DMS 273 (cell line): ENCODE data around the gene HEXD.

Experiments
- DNase-seq: peaks from one replicate; lab custom pipeline; 2025; ENCODE audit not compliant: unreplicated experiment; lab: John Stamatoyannopoulos, UW

Gene HEXD

GRCh38 chr17:82414548-82415281, 3.4 kb upstream of the HEXD start:
- DNase-seq: peak; percentile 64

- no peak for DNase-seq
These were observed 2.8 kb upstream of the HEXD start for GRCh38 chr17:82415336-82415735.

- no peak for DNase-seq
These were observed 2.4 kb upstream of the HEXD start for GRCh38 chr17:82415786-82416185.

GRCh38 chr17:82416264-82416663, 1.9 kb upstream of the HEXD start:
- DNase-seq: no peak

GRCh38 chr17:82416771-82417170, 1.4 kb upstream of the HEXD start:
- peak; percentile 41 for DNase-seq

- no peak for DNase-seq
These were observed 1.4 kb downstream of the HEXD start for GRCh38 chr17:82419540-82419939.

- DNase-seq: peak; percentile 75
These were observed 6.1 kb downstream of the HEXD start for GRCh38 chr17:82424001-82424862.

GRCh38 chr17:82424863-82425159, 6.7 kb downstream of the HEXD start:
- no peak for DNase-seq

- no peak for DNase-seq
These were observed 10.4 kb downstream of the HEXD start for GRCh38 chr17:82428546-82428945.

- DNase-seq: no peak
These were observed 11.7 kb downstream of the HEXD start for GRCh38 chr17:82429824-82430223.

GRCh38 chr17:82432017-82432416, 13.9 kb downstream of the HEXD start:
- DNase-seq: peak; percentile 57

GRCh38 chr17:82433560-82434215, 15.5 kb downstream of the HEXD start:
- no peak for DNase-seq

- no peak for DNase-seq
These were observed 16.0 kb downstream of the HEXD start for GRCh38 chr17:82434216-82434565.

GRCh38 chr17:82435103-82435502, 17.0 kb downstream of the HEXD start:
- no peak for DNase-seq

- no peak for DNase-seq
These were observed 17.7 kb downstream of the HEXD start for GRCh38 chr17:82435601-82436583.

- DNase-seq: no peak
These were observed 18.6 kb downstream of the HEXD start for GRCh38 chr17:82436601-82437324.

- no peak for DNase-seq
These were observed 19.1 kb downstream of the HEXD start for GRCh38 chr17:82437325-82437668.

- no peak for DNase-seq
These were observed 20.4 kb downstream of the HEXD start for GRCh38 chr17:82438401-82439193.

GRCh38 chr17:82439194-82439828, 21.2 kb downstream of the HEXD start:
- no peak for DNase-seq
